ENCODE results near the gene ECE1.

Gene ECE1

GRCh38 chr1:21255284-21255942 is 34.9 kb downstream of the ECE1 start:
- peak; percentile 91 for TF ChIP-seq CTCF (IDR thresholded peaks at IDR 0.05; ENCODE audit: low read depth, low read length, missing control alignments)
- no peak overlapping the region for H3K4me3 ChIP-seq (ENCODE audit: low read depth, low read length)
- H3K36me3 ChIP-seq (replicated peaks) = peaks cover 69% of the 10 kb centered on the region
- no peak overlapping the region for H3K27ac ChIP-seq
- H3K27me3 ChIP-seq (replicated peaks) = no peaks in the 10 kb centered on the region
- in situ Hi-C loops (cut with HindIII; ENCODE audit: low pct_ligation_motif_present, low sequenced_read_pairs) = no loop called here
- peak; percentile 79 for DNase-seq

GRCh38 chr1:21254335-21254951 is 35.8 kb downstream of the ECE1 start:
- in situ Hi-C loops (cut with HindIII; ENCODE audit: low pct_ligation_motif_present, low sequenced_read_pairs) = no loop called here
- no peak for TF ChIP-seq CTCF (IDR thresholded peaks at IDR 0.05; ENCODE audit: low read depth, low read length, missing control alignments)
- H3K4me3 ChIP-seq (ENCODE audit: low read depth, low read length) = no peak overlapping the region
- DNase-seq = no peak
- peaks cover 63% of the 10 kb centered on the region for H3K36me3 ChIP-seq (replicated peaks)
- no peaks in the 10 kb centered on the region for H3K27me3 ChIP-seq (replicated peaks)
- no peak overlapping the region for H3K27ac ChIP-seq

- Histone ChIP-seq H3K36me3 (replicated peaks) (peaks cover 59% of the 10 kb centered on the region), H3K4me3 (ENCODE audit: low read depth, low read length) (no peak overlapping the region), H3K27me3 (replicated peaks) (no peaks in the 10 kb centered on the region), H3K27ac (peak overlapping the region; percentile 65)
- peak; percentile 93 for DNase-seq
- in situ Hi-C loops (cut with HindIII; ENCODE audit: low pct_ligation_motif_present, low sequenced_read_pairs) = no loop called here
- no peak for TF ChIP-seq CTCF (IDR thresholded peaks at IDR 0.05; ENCODE audit: low read depth, low read length, missing control alignments)
Observed at GRCh38 chr1:21251773-21252471, 38.3 kb downstream of the ECE1 start.

GRCh38 chr1:21249940-21250493 is 40.2 kb downstream of the ECE1 start:
- Histone ChIP-seq H3K4me3 (ENCODE audit: low read depth, low read length) (no peak overlapping the region), H3K36me3 (replicated peaks) (peaks cover 51% of the 10 kb centered on the region), H3K27me3 (replicated peaks) (no peaks in the 10 kb centered on the region), H3K27ac (no peak overlapping the region)
- TF ChIP-seq CTCF (IDR thresholded peaks at IDR 0.05; ENCODE audit: low read depth, low read length, missing control alignments) = no peak
- in situ Hi-C loops (cut with HindIII; ENCODE audit: low pct_ligation_motif_present, low sequenced_read_pairs) = no loop called here
- no peak for DNase-seq

GRCh38 chr1:21247892-21248715 is 42.2 kb downstream of the ECE1 start:
- TF ChIP-seq CTCF (IDR thresholded peaks at IDR 0.05; ENCODE audit: low read depth, low read length, missing control alignments) = no peak
- DNase-seq = no peak
- Histone ChIP-seq H3K36me3 (replicated peaks) (peaks cover 57% of the 10 kb centered on the region), H3K4me3 (ENCODE audit: low read depth, low read length) (no peak overlapping the region), H3K27me3 (replicated peaks) (no peaks in the 10 kb centered on the region), H3K27ac (no peak overlapping the region)
- in situ Hi-C loops (cut with HindIII; ENCODE audit: low pct_ligation_motif_present, low sequenced_read_pairs) = no loop called here

Measured in brain microvascular endothelial cell (primary cell).